HG02763 (cell line): ENCODE data around the gene RNF130.

Source experiments
- ATAC-seq: cut with Tn5 transposase; IDR thresholded peaks from one replicate; pipeline ENCODE4 v1.9.1; 2021; ENCODE audit warnings: mild to moderate bottlenecking, moderate library complexity; ENCODE audit not compliant: unreplicated experiment

The RNF130 gene

DNA sequence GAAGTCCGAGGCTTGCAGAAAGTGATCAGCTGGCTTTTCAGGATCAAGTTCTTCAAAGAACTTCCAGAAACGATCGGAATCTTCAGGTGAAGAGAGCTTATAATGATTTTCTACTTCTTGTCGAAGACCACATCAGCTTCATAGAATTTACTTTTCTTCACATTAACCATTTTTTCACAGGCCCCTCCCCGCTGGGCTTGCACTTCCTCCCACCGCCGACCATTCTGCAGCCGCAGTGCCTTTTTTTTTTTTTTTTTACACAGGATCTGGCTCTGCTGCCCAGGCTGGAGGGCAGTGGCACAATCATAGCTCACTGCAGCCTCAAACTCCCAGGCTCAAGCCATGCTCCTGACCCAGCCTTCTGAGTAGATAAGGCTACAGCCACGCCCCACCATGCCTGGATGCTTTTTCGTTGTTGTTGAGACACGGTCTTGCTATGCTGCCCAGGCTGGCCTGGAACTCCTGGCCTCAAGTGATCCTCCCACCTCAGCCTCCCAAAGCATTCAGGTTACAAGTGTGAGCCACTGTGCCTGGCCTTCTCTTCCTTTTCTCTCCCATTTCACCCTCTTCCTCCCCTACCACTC, 15.3 kb upstream of the RNF130 start:
- ATAC-seq: no peak

DNA sequence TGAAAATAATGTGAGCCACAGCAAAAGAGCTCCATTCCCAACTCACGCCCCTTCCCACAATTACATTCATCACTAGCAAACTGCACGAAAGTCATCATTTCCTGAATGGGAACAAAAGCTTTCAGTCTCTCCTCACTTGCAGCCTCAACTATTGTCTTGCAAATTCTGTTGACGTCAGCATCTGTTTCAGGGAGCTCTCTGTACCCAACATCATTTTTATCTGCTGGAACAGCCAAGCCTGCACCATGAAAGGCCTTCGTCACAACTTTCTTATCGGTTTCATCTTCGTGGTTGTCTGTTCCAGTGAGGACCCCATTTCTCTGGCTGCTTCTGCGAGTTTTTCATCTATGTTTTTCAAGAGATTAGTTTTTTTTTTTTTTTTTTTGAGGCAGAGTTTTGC, 14.3 kb upstream of the RNF130 start:
- ATAC-seq: no peak

DNA sequence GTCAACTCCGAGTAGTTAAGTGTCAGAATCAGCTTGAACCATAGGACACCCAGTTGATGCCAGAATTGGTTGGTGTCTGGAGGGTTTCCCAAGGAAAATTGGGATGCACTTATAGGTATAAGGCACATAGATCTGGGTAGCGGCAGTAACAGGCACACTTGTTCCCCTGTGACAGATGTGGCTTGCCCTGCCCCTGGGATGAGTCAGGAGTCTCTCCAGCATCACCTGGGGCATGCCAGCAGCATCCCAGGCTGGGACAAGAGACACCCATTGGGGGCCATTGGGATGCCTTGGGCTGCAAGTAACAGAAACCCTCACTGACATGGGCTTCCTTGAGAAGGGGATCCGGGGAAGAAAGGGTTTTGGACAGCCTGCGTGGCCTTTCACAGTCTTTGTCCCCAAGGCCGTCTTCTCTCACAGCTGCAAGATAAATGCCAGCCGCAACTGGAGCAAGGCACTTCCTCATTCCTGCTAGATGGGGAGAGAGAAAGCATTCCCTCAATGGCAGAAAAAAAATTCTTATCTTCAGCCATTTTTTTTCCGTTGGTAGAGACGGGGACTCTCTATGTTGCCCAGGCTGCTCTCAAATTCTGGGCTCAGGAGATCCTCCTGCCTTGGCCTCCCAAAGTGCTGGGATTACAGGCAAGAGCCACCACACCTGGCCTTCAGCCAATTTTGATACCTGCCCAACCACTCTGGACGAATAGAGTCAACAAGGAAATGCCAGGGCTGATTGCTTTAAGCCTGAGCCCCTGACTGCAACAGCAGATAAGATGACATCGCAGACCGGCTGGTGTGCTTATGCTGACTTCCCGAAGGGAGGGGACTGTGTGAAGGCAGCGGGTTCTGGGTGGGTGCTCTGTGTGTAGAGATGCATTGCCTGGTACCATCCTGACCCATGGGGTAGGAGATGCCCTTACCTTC, 13.3 kb upstream of the RNF130 start:
- no peak for ATAC-seq

DNA sequence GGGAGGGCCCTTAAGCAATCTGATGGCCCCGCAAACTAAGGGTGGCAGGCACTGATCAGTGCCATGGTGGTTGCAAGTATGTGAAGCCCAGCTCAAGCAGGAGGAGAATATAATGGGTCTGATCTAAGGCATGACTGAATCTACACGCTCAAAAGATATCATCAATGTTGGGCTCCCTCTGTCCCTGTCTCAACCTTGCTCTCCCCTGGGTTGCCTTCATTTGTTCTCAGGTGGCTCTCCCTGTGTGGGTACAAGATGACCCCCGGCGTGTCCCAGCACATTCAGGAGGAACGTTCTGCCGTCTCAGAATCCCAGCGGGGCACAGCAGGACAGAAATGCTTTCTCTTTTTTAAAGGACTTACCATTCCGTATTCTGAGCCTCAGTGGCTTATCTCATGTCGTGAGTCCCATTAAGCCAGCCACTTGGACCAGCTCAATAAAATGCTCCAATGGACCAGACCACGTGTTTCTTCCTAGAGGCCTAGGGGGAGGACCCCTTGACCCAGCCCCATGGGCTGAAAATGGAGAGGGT, 12.0 kb upstream of the RNF130 start:
- no peak for ATAC-seq

DNA sequence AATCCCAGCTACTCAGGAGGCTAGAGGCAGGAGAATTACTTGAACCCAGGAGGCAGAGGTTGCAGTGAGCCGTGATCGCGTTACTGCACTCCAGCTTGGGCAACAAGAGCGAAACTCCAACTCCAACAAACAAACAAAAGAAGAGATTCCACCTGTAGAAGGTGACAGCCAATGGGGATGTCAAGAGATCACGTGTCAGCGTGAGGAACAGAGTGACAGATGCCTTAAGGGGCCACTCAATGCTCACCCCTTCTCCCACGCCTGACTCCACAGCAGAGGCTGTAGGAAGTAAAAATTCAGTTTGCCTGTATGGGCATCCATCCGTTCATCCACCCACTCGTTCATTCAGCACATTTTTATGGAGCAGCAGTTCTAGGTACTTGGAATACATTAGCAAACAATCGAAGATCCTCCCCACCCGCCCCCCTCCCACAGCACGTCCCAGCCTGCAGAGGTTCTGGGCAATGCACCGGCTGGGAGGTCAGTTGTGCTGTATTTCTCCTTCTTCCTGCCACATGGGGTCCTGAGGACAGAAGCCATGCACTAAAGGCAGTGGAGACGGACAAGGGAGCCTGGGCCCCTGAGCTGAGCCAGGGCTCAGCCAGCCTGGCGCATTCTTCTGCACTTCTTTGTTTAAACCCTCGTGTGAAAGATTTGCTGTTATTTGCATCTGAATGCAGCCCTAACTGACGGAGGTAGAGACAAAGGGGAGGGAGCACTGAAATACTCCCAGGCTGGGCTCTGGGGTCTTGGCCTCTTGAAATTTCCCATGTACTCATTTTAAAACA, 11.3 kb upstream of the RNF130 start:
- no peak for ATAC-seq

DNA sequence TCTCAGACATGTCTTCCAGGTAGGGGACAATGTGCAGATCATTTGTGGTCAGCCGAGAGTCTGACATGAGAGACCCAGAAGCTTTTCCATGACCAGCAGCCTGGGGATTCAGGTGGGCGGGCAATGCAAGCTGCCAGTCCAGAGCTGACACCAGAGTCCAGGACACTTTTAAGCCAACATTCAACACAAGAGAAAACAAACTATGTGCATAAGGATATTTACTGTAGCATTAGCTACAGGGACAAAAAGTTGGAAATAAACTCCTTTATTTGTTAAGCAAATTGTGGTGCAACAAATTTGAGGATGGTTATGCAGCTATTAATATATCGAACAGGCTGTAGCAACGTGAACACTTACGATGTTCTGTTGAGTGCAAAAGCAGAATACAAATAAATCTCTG, 9.9 kb upstream of the RNF130 start:
- ATAC-seq: no peak

DNA sequence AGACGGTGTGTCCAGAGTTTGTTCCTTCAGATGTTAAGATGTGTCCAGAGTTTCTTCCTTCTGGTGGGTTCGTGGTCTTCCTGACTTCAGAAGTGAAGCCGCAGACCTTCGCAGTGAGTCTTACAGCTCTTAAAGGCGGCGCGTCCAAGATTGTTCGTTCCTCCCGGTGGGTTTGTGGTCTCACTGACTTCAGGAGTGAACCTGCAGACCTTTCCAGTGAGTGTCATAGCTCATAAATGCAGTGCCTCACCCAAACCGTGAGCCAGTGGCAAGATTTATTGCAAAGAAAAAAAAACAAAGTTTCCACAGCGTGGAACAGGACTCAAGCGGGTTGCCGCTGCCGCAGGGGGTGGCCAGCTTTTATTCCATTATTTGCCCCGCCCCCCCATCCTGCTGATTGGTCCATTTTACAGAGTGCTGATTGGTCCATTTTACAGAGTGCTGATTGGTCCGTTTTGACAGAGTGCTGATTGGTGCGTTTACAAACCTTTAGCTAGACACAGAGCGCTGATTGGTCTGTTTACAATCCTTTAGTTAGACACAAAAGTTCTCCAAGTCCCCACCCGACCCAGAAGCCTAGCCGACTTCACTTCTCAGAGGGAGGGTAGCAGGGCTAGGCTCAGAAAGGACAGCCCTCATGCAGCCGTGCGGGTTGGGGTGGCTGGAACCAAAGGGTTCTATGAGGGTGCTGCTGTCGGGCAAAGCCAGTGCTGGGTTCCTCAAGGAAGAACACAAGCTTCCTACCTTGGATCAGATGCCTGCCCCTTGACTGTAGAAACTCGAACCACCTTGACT, 9.1 kb upstream of the RNF130 start:
- ATAC-seq: no peak

DNA sequence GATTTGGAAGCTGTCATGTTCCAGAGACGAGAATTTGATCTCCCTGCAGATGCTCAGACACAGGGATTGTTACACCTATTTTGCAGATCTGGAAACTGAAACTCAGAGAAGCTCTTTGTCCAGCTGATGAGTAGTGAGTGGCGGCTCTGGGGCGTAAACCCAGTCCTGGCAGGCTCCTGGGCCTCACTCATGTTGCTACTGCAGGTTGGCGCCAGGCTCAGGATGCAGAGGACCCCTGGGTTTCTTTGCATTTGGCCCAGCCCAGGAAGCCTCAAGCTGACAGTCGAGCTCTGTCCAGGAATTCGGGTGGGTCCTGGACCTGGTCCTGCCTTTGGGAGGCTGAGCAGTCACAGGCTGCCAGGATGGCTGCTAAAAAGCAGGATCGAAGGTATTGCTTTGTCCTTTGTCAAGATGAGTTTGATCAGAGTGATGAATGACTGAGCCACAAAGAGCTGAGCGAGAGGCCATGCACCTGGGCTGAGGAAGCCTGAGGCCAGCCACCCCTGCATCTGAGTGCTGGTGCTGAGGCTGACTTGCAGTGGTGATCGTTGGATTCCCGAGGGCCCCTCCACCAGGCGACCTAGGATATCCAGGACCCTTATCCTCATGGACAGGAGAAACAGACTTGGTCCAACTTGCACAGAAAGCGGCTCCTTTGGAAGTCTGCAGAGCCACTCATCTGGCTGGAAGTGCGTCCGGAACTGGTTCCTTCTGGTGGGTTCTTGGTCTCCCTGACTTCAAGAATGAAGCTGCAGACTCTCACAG, 8.3 kb upstream of the RNF130 start:
- no peak for ATAC-seq

DNA sequence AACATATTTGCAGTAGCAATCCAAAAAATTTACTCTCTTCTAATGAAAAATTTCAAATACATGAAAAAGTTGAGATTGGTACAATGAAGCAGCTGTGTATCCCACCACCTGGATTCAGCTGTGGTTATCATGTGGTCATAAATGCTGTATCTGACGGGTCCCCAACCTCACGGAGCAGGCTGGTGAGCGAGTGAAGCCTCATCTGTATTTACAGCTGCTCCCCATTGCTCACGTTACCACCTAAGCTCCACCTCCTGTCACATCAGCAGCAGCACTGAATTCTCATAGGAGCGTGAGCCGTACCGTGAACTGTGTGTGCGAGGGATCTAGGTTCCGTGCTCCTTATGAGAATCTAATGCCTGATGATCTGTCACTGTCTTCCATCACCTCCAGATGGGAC, 6.8 kb upstream of the RNF130 start:
- no peak for ATAC-seq

DNA sequence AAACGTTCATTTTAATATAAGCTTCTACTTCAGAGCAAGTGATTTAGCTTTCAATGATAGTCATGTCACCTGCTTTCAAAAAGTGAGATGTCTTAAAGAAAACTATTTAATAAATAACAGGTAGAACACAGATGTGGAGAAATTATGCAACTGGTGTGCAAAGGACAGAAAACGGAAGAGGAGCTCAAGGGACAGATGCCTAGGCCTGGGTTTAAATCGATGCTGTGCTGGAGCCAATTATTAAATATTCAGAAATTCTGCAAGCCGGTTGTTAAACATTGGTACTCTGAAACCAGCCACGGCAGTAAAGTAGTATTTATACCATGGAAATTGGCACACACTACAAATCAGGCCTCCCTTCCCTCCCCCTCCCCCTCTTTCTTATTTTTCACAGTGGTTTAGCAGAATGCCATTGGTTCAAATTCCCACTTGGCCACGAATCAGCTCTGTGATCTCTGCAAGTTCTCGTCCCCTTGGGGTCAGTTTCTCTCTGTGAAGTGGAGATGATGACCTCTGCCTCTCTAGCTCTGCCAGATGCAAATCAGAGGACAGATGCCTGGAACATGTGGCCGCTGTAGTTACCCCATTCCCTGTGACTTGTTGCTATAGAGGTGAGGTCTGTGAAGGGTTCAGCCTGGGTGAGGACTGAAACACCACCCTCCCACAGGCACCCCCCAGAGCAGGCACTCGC, 6.2 kb upstream of the RNF130 start:
- ATAC-seq: no peak

DNA sequence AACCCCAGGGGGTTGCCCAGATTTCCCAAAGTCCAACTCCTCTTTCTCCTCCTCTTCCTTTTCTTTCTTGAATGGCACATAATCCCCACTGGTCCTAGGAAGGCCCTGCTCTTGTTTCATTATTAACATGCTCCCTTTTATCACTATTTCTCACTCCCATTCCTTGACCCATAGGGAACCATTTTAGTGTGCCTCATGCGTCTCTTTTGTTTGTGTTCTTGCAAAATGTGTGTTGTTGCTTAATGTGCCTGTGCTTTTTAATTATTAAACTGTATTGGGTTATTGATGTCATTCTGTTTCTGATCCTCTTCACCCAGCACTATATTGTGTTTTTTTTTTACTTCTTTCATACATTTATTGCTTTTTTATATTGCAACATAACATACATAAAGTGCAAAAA, 4.1 kb upstream of the RNF130 start:
- no peak for ATAC-seq

DNA sequence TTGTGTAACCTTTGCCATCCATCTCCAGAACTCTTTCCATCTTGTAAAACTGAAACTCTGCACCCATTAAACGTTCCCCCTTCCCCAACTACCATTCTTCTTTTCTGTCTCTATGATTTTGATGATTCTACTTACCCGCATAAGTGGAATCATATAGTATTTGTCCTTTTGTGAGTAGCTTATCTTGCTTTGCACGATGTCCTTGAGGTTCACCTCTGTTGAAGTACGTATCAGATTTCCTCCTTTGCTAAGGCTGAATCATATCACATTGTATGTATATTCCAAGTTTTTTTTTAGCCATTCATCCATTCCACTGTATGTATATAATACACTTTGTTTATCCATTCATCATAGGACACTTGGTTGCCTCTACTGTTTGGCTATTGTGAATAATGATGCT, 2.9 kb upstream of the RNF130 start:
- no peak for ATAC-seq

DNA sequence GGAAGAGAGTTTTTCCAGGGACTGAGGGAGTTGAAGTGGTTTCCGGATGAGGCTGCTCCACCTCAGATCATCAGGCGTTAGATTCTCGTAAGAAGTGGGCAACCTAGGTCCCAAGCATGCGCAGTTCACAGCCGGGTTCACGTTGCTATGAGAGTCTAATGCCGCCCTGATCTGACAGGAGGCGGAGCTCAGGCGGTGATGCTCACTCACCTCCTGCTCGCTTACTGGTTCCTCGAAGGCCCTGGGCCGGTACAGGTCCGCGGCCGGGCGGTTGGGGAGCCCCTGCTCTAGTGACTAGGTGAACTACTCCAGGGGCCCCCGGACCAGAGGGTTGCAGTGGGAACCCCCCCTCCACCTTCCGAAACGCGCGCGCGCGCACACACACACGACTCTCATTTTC, 997 bp upstream of the RNF130 start:
- no peak for ATAC-seq

DNA sequence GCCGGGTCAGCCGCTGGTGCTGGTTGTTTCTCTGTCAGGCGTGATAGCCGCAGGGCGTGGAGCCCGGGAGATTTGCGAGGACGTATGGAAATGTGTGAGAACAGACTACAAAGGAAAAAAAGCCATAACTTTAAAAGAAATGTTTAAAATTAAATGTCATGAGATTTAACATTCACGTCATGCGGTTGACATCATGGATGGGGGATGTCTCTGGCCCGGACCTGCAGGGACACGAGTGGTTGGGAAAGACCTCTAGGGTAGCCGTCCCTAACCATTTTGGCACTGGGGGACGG, 643 bp upstream of the RNF130 start:
- no peak for ATAC-seq

DNA sequence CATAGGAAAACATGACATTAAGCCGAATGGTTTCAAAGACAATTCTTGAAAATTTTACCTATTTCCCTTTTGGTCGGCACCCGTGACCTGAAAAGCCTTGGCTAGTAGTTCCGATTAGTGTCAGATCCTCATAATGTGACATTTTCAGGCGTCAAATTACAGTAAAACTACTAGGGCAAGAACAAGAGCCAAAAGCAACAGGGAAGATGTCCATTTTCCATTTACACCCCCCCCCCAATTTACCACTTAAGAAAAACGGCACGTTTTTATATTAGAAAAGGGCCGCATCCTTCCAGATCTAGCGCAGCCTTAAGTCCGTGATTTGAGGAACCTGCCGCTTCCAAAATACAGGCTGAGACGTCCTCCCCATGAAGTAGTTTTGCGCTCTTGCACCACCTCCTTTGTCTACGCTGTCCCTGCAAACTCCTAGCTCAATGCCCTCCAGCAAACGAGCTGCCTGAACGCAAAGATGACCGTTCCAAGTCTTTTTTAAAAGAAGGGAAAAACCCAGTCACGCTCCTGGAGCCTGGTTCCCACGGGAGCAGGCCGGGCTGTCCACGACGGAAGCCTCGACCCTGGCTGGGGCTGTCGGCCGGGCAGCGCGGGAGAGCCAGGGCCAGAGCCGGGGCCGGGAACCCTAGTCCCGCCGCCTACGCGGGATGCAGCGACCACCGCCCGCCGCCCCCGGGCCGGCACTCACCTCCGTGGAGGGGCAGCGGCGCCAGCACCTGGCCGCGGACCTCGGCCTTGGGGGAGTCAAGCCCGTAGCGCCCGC, 616 bp downstream of the RNF130 start:
- ATAC-seq: no peak

DNA sequence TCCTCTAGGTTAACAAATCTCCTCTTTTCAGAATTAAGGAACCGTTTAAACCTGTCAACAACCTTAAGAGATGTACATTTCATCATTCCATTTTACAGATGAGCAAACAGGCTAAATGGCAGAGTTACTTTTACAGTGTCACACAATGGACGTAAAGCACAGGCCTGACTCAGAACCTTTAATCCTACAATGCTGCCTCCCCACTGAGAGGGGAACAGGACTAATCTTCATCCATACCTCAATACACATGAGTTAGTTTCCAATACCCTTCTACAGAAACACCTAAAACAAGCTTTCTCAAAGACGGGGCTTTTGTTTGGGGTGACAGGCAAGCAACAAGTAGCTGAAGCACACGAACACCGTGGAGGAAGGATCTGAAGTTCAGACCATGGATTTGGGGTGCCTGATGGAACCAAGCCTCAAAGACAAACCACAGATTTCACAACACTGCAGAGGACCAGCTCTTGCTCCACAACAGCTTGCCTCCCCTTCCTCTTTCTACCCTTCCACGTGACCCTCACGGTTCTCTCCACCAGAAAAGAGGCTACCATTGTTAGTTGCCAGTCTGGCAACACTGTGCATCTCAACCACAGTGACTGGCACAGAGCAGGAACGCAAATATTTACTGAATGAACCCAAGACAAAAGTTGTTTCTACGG, 1.8 kb downstream of the RNF130 start:
- no peak for ATAC-seq

DNA sequence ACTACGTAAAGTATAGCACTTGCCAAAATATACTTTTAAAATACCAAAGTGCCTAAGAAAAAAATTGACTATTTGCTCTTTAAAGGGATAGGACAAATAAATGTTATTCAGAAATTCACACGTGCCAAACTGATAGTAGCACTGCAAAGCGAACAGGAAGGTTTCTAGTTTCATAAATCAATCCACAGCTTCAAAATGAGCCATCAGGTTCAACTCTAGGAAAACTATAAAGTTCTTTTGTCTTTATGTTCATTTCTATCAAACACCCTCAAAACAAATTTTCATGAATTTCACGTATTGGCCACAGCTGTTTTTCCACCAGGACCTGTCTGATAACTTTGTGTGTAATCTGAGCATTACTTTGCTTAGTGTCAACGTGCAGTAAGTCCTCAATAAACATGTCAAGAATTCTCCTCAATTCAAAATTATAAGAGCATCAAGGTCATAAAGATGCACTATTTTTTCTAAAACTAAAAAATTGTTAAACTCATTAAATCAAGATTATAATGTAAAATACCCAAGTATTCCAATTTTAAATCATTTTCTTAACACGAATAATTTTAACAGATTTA, 3.0 kb downstream of the RNF130 start:
- no peak for ATAC-seq

DNA sequence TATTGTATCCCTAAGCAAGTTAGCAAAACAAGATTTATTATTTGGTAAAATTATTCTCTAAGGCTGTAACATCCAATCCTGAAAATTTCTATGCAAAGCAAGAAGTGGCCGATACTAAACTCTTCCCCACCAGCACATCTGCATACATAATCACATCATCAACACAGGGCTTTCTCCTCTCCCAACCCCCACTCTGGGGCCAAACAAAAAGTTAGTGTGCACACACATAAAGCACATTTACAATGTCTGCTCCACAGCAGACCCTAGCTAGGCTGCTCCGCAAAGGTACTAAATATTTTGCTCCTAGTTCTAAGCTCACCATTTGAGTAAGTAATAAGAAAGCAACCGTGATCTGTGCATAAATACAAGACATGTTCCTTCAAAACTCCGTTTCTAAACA, 3.6 kb downstream of the RNF130 start:
- ATAC-seq: no peak
